Neutrophil (primary cell): ENCODE data around the gene CPE.

Experiments
- H3K27ac ChIP-seq: fragments of 200-600 bp; sonication (generic); 2 replicates; pipeline ENCODE4 v1.5.1; 2016; ENCODE audit warnings: mild to moderate bottlenecking, moderate library complexity
- H3K27me3 ChIP-seq: fragments of 200-600 bp; sonication (generic); 2 replicates; pipeline ENCODE4 v1.6.0; 2016; ENCODE audit warnings: mild to moderate bottlenecking
- H3K36me3 ChIP-seq: fragments of 200-600 bp; sonication (generic); 2 replicates; pipeline ENCODE4 v1.5.1; 2017
- H3K4me1 ChIP-seq, 2 experiments: fragments of 200-600 bp in 1 of 2; sonication (generic) in 1 of 2; 1 replicate in 1 of 2; 2 replicates in 1 of 2; pipeline versions ENCODE4 v1.5.1 to v1.6.1; 2013 to 2016; ENCODE audit warnings: low read depth in 1 of 2, low read length in 1 of 2, mild to moderate bottlenecking in 1 of 2, moderate library complexity in 1 of 2; ENCODE audit not compliant: control insufficient read depth in 1 of 2, insufficient read depth in 1 of 2
- H3K4me3 ChIP-seq, 2 experiments: fragments of 200-600 bp in 1 of 2; sonication (generic) in 1 of 2; 1 replicate in 1 of 2; 2 replicates in 1 of 2; pipeline ENCODE4 v1.5.1; 2013 to 2016; ENCODE audit warnings: low read depth in 1 of 2, low read length in 1 of 2, mild to moderate bottlenecking in 1 of 2, moderate library complexity in 1 of 2
- H3K9me3 ChIP-seq: fragments of 200-600 bp; sonication (generic); 2 replicates; pipeline ENCODE4 v1.5.1; 2016
- CTCF ChIP-seq: fragments of 200-600 bp; sonication (generic); IDR thresholded peaks from 2 replicates; pipeline ENCODE4 v1.5.1; 2016; ENCODE audit warnings: antibody characterized with exemption

The CPE gene

GRCh38 chr4:165439981-165440380 is 61.2 kb downstream of the CPE start:
- no peak for TF ChIP-seq CTCF
- Histone ChIP-seq H3K4me3 (no peak overlapping the region), H3K4me1 (no peaks in the 10 kb centered on the region), H3K36me3 (no peaks in the 10 kb centered on the region), H3K27ac (no peak overlapping the region), H3K9me3 (no peaks in the 10 kb centered on the region), H3K27me3 (peaks cover 7% of the 10 kb centered on the region)

DNA sequence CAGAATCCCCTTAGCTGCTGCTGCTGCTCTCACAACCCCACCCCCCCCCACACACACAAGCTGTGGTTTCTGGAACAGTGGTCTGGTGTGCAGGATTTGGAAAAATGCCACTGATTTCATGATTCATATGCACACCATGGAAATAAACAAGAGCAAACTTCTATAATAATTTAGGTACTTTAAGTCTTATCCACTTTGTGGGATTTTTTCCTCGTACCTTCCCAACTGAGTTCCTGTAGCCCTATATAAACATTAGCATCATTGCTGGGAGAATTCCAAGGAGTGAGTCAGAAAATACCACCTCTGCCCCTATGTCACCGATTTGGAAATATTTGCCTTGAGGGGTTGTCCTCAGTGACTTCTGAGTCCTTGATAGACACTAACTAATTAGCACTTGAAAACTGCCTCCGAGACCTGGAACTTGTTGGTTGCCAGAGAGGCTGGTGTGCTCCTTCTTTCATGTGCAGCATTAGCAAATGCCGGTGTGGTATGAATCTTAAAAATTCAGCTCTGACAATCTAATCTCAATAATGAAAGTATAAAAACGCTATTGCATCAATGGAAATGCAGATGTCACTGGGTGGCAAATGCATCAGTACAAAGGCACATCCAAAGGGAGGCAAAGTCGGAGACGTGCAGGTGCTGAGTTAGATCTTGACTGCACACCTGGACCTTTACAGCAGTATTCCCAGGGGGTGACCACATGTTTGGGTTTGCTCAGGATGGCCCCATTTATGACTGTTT is 61.8 kb downstream of the CPE start:
- H3K9me3 ChIP-seq, result no peaks in the 10 kb centered on the region
- H3K4me1 ChIP-seq, result no peaks in the 10 kb centered on the region
- H3K27me3 ChIP-seq, result peaks cover 7% of the 10 kb centered on the region
- no peaks in the 10 kb centered on the region for H3K36me3 ChIP-seq
- TF ChIP-seq CTCF, result no peak
- no peak overlapping the region for H3K4me3 ChIP-seq
- no peak overlapping the region for H3K27ac ChIP-seq

GRCh38 chr4:165443276-165443675 is 64.5 kb downstream of the CPE start:
- no peaks in the 10 kb centered on the region for H3K36me3 ChIP-seq

DNA sequence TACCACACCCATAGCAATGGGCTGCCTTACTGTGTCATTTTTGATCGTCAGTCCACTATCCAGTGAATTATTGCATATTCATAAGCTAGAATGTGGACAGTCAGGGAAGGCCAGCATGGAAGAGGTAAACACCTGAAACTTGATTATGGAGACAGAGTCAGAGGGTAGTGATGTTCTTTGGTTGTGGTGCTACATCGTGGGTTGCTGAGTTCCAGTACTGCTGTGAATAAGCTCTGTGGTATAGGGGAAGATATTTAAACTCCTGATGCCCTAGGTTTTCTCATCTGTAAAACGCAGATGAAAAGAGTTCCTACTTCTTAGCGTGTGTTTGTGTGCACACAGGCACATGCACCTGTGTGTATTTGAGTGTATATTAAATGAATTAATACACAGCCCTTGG is 69.9 kb downstream of the CPE start:
- Histone ChIP-seq H3K4me1 (no peaks in the 10 kb centered on the region), H3K27me3 (no peaks in the 10 kb centered on the region), H3K4me3 (no peak overlapping the region), H3K36me3 (no peaks in the 10 kb centered on the region), H3K27ac (no peak overlapping the region), H3K9me3 (no peaks in the 10 kb centered on the region)
- TF ChIP-seq CTCF, result no peak

More at GRCh38 chr4:165443276-165443675, 64.5 kb downstream of the CPE start:
- Histone ChIP-seq H3K9me3 (no peaks in the 10 kb centered on the region), H3K4me1 (no peaks in the 10 kb centered on the region), H3K4me3 (no peak overlapping the region), H3K27me3 (peaks cover 7% of the 10 kb centered on the region), H3K27ac (no peak overlapping the region)
- TF ChIP-seq CTCF, result no peak

DNA sequence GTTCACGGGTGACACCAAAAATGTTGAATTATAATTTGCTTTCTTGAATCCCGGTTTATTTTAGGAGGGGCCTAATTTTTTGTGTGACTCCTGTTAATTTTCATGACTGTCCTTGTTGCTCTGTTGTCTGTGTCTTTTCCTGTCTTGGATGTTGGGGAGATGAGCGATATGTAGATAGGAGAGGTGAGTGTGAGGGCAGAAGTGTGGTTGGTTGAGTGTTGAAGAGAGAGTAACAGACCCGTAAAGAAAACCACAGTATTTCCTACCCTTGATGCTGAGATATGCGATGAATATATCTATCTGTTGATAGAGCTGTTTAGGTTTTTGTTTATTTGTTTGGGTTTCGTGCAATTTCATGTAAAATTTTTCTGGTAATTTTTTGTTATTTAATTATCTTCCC is 70.5 kb downstream of the CPE start:
- Histone ChIP-seq H3K27ac (no peak overlapping the region), H3K9me3 (no peaks in the 10 kb centered on the region), H3K4me3 (no peak overlapping the region), H3K36me3 (no peaks in the 10 kb centered on the region), H3K4me1 (no peaks in the 10 kb centered on the region), H3K27me3 (no peaks in the 10 kb centered on the region)
- TF ChIP-seq CTCF, result no peak
